Measurements from ENCODE around the gene CLASP1. TPM values are rescaled to one million over a fixed set of nuclear protein-coding genes. Genes with fewer than 3 reads are reported as not detected.

CLASP1 gene
- total and polyA plus RNA-seq, 2 of the 8 experiments (the other 6 are each of a cell fraction or from before 2014, with no cell fraction given) = 7.3 to 53.9 TPM

DNA sequence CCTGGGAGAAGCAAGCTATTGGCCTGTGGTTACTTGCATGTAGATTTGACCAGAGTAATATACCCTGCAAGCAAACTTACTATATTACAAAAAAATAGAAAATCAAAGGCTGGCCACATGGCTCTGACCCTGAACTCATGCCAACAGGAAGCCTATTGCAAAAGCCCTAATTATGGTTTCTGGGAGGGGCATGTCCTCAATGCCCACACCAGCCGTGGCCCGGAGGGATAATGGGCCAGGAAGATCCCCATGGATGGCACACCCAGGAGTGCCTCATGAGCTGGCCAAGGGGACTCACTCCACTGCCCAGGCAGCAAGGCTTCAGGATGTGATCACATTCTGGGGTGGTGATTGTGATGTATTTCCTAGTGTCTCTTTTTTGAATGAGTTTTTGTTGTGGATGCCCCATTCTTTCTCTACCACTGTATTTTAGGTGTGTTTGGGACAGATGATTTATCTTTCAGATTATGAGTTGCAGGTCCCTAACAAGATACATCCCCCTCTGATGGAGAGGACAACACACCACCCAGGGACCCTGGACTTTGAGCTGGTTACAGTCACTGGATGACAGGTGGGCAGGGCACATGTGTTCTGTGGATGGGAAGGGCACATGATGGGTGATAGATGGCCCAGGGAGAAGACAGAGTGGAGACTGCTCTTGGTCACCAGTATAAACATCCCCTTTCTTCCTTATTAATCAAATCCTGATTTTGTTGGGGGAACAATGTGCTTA, 345.6 kb downstream of the CLASP1 start:
- no peak overlapping the region for H2BK5ac ChIP-seq (ENCODE audit: low read depth, low read length)
- FAIRE-seq = no peak
- TF ChIP-seq CHD1 (IDR thresholded peaks at IDR 0.05; ENCODE audit: low read depth, low read length) (no peak), RXRA (IDR thresholded peaks at IDR 0.05; ENCODE audit: insufficient read depth, low read depth, low read length) (no peak), CREB1 (IDR thresholded peaks at IDR 0.05) (no peak), NANOG (IDR thresholded peaks at IDR 0.05; ENCODE audit: insufficient read depth, low read depth, low read length, poor library complexity, severe bottlenecking) (no peak), SIX5 (IDR thresholded peaks at IDR 0.05; ENCODE audit: low read depth, low read length) (no peak), SRF (IDR thresholded peaks at IDR 0.05; ENCODE audit: low read depth, low read length) (no peak), SIRT6 (IDR thresholded peaks at IDR 0.05; ENCODE audit: low read length) (no peak), RFX5 (IDR thresholded peaks at IDR 0.05; ENCODE audit: borderline replicate concordance, low read depth, low read length) (no peak), HDAC2 (IDR thresholded peaks at IDR 0.05; ENCODE audit: borderline replicate concordance in 1 of 2, low read depth in 2 of 2, low read length in 2 of 2) (no peak), CEBPB (IDR thresholded peaks at IDR 0.05; ENCODE audit: low read depth, low read length) (no peak), SIN3A (conservative IDR thresholded peaks at IDR 0.05 in 1 of 2, IDR thresholded peaks at IDR 0.05 in 1 of 2; ENCODE audit: low read depth in 1 of 2, low read length in 2 of 2) (no peak), TAF1 (IDR thresholded peaks at IDR 0.05; ENCODE audit: low read depth, low read length) (no peak), SAP30 (IDR thresholded peaks at IDR 0.05; ENCODE audit: insufficient read depth, insufficient replicate concordance, low read length) (no peak), ASH2L (IDR thresholded peaks at IDR 0.05; ENCODE audit: low read length) (no peak)

More for the DNA sequence above, 345.6 kb downstream of the CLASP1 start:
- Histone ChIP-seq H4K91ac (replicated peaks; ENCODE audit: insufficient read length, low read length) (no peak overlapping the region), H3K9me3 (ENCODE audit: insufficient read depth in 2 of 2, low read depth in 1 of 2, low read length in 1 of 2) (no peaks in the 10 kb centered on the region), H2BK12ac (ENCODE audit: low read depth, low read length) (no peak overlapping the region), H3K9ac (replicated peaks in 1 of 4; ENCODE audit: extremely low read depth in 1 of 4, low read depth in 3 of 4, low read length in 3 of 4) (no peak overlapping the region), H3K56ac (replicated peaks; ENCODE audit: insufficient read length, low read depth, low read length) (no peak overlapping the region), H3K36me3 (ENCODE audit: control insufficient read depth in 2 of 4, insufficient read depth in 4 of 4, low read length in 3 of 4) (no peaks in the 10 kb centered on the region), H2BK120ac (replicated peaks; ENCODE audit: low read depth, low read length) (no peak overlapping the region), H3K27ac (ENCODE audit: low read depth, low read length) (no peak overlapping the region), H2BK15ac (ENCODE audit: low read length) (no peak overlapping the region), H2AFZ (ENCODE audit: low read length) (no peak overlapping the region), H3K23me2 (ENCODE audit: low read depth, low read length) (no peaks in the 10 kb centered on the region), H3K4me1 (replicated peaks in 1 of 4; ENCODE audit: control insufficient read depth in 3 of 4, insufficient read depth in 4 of 4, low read length in 3 of 4) (no peaks in the 10 kb centered on the region), H3K79me1 (ENCODE audit: low read depth, low read length) (no peaks in the 10 kb centered on the region), H4K5ac (ENCODE audit: insufficient read length, low read depth, low read length) (no peak overlapping the region), H3K23ac (ENCODE audit: insufficient read length) (no peak overlapping the region), H3K14ac (ENCODE audit: insufficient read length) (no peak overlapping the region), H3K4ac (replicated peaks; ENCODE audit: insufficient read length, low read depth, low read length) (no peak overlapping the region), H3K27me3 (replicated peaks in 1 of 4; ENCODE audit: control insufficient read depth in 3 of 4, extremely low read depth in 1 of 4, insufficient read depth in 3 of 4, low read length in 3 of 4) (peaks cover 0 to 1% (median 0%) of the 10 kb centered on the region in 4 experiments; a peak in 1 of 7 replicates), H3K79me2 (ENCODE audit: control insufficient read depth in 1 of 2, insufficient read depth in 2 of 2, low read length in 2 of 2) (no peaks in the 10 kb centered on the region), H3K4me3 (ENCODE audit: extremely low read depth in 1 of 4, insufficient read depth in 2 of 4, low read depth in 3 of 4, low read length in 4 of 4) (no peak overlapping the region), H4K8ac (ENCODE audit: extremely low read depth, insufficient read depth, low read length) (no peak overlapping the region), H3K4me2 (ENCODE audit: insufficient read depth in 1 of 2, low read depth in 2 of 2, low read length in 2 of 2) (no peak overlapping the region), H2BK20ac (ENCODE audit: low read length) (no peak overlapping the region), H3K18ac (ENCODE audit: extremely low read depth, low read length) (no peak overlapping the region), H4K20me1 (replicated peaks in 1 of 2; ENCODE audit: control insufficient read depth in 1 of 2, insufficient read depth in 2 of 2, low read length in 2 of 2) (no peaks in the 10 kb centered on the region), H2AK5ac (ENCODE audit: low read depth, low read length) (no peak overlapping the region)
- no peak for DNase-seq (ENCODE audit: low read depth in 1 of 2, low spot score in 2 of 2)
- ChIA-PET CTCF (ENCODE audit: partially characterized antibody) (interaction anchor here (0.5 to 1.4 kb wide), 4 partner anchors 11 to 226 kb away, joined by 3 read pairs; no protein-coding TSS in a partner anchor), POLR2A (ENCODE audit: partially characterized antibody) (no interaction called here)
- WGBS, 2 experiments (ENCODE audit: extremely low coverage in 1 of 2, insufficient coverage in 1 of 2, insufficient read length in 1 of 2, insufficient replicate concordance in 2 of 2, low coverage in 1 of 2, low lambda C conversion rate in 2 of 2, missing lambda C conversion rate in 1 of 2) = 82% methylated on average over 2 of the region's 2 CpGs; no CpG with 5 or more reads in 1 of the 2 experiments

All from H1 (cell line).